ENCODE results near the gene SLC25A26.
"Not testable (repeated sequence)": the region's sequence is repeated elsewhere in the genome, so short reads cannot be mapped to it uniquely, and the experiment has no call there.

Gene SLC25A26

DNA sequence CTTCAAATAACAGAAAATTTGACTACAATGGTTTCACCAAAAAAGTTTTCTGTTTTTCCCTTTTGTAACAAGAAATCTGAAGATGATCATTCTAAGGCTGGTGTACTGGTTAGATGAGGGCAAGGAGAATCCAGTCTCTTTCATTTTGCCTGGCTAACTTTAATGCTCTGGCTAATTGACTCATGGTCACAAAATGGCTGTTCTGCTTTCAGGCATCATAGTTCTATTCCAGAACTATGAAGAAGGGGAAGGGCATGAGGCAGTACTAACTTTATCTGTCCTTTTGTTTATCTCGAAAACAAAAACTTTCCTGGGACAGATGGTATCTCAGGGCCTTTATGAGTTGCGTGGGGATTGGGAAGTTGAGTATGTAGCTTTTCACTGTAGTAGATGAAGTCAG, 50.4 kb downstream of the SLC25A26 start:
- DNase-seq: no peak

DNA sequence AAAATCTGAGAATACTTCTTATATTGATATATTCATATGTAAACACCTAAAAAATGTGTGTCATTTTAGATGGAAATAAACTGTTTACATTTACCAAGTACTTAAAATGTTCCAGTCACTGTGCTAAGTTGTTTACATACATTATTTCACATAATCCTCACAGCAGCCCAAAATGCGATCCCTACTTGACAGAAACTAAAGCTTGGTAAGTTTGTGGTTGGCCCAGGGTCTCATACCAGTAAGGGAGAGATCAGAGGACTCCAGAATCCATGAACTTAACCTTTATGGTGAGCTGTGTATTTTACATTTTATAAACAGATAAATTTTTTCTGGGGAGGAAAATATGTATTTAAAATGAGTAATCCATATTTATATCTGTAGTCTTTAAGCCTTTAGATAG, 51.2 kb downstream of the SLC25A26 start:
- no peak for DNase-seq

DNA sequence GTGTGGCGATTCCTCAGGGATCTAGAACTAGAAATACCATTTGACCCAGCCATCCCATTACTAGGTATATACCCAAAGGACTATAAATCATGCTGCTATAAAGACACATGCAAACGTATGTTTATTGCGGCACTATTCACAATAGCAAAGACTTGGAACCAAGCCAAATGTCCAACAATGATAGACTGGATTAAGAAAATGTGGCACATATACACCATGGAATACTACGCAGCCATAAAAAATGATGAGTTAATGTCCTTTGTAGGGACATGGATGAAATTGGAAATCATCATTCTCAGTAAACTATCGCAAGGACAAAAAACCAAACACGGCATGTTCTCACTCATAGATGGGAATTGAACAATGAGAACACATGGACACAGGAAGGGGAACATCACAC, 54.0 kb downstream of the SLC25A26 start:
- not testable (repeated sequence) for DNase-seq

DNA sequence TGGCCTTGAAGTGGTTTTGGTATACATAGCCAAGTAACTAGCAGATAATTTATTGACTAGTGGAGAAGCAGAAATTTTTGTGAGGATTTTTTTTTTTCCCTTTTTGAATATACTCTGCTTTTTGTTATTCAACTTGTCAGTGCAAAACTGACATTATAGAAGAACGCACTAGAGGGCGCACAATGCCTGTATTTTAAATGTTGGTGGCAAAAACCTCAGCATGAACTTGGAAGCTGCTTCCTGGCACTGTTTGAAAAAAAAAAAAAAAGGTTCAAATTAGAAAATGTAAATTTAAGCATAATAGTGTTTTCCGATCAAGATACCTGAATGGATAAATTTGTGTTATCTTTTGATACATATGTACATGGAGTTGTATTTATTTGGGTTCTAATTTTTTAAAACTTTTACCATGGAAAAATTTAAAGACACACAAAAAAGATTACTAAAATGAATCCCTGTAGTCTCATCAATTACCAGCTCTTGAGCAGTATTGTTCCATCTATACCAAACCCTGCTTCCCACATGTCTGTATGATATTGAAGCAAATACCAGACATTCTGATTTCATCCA, 56.0 kb downstream of the SLC25A26 start:
- peak; percentile 83 for DNase-seq

DNA sequence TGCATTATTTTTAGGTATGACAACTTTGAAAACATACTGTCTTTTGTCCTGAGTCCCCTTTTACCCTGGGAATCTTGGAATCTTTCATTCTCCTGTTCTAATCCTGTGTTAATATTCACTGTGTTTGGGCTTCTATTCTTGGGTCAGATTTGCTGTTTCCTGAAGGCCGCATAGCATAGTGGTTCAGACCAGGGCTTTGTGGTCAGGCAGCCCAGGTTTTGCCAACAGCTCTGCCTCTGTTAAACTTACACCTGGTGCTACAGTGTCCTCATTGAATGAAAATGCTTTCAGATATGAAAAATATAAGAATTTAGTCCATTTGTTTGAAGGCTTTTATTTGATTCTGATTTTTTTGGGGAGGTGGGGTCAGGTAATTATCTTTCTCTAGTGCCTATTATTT, 58.4 kb downstream of the SLC25A26 start:
- DNase-seq: peak; percentile 8

DNA sequence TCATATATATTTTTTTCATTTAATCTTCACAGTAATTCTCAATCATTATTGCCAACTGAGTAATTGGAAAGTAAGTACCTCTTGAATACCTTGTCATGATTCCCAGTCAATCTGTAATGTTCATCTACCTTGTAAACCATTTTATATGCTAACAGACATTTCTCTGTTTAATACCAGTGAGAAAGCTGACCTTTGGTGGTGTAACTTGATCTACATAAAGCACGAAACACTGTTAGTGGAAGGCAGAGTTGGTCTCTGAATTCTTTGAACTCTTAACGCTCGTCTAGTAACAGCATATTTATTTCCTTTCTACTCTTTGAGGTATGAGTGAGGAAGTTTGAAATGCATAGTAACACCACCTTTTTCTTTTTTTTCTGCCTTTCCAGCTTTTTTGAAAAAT, 59.5 kb downstream of the SLC25A26 start:
- DNase-seq: no peak

DNA sequence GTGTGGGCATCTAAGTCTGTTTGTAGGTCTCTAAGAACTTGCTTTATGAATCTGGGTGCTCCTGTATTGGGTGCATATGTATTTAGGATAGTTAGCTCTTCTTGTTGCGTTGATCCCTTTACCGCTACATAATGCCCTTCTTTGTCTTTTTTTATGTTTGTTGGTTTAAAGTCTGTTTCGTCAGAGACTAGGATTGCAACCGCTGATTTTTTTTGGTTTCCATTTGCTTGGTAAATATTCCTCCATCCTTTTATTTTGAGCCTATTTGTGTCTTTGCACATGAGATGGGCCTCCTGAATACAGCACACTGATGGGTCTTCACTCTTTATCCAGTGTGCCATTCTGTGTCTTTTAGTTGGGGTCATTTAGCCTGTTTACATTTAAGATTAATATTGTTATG, 71.1 kb downstream of the SLC25A26 start:
- not testable (repeated sequence) for DNase-seq

DNA sequence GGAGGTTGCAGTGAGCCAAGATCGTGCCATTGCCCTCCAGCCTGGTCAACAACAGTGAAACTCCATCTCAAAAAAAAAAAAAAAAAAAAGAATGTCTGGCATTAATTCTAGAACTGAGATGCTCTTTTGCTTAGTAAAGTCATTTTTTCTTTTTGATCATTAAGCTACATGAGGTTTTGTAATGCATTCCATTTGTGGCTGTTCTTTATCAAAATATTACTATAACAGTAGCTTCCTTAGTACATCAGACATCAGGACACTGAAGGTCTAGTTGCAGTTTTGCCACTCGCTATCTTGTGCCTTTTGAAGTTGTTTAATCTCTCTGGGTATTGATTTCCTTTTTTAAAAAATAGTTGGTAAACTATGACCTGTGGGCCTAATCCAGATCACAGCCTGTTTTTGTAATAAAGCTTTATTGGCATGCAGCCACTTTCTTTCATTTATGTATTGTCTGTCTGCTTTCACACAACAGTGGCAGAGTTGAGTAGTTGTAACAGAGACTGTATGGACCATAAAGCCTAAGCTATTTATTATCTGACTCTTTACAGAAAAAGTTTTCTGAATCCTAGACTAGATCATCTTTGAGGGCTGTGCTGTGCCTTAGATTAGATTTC, 76.6 kb downstream of the SLC25A26 start:
- peak; percentile 49 for DNase-seq

DNA sequence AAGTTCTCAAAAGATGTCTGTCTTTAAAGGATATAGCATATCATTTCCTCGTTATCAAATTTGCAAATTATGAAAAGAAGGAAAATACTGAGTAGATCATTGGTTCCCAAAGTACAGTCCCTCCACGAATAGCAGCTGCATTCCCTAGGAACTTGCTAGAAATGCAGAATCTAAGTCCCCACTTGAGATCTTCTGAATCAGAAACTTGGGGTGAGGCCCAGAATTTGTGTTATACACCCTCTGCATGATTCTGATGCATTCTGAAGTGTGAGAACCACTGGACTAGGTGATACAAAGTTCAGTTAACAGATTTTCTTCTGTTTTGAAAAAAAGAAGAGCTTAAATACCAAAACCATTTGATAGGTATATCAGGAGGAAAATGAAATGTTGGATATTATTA, 77.1 kb downstream of the SLC25A26 start:
- peak; percentile 42 for DNase-seq

DNA sequence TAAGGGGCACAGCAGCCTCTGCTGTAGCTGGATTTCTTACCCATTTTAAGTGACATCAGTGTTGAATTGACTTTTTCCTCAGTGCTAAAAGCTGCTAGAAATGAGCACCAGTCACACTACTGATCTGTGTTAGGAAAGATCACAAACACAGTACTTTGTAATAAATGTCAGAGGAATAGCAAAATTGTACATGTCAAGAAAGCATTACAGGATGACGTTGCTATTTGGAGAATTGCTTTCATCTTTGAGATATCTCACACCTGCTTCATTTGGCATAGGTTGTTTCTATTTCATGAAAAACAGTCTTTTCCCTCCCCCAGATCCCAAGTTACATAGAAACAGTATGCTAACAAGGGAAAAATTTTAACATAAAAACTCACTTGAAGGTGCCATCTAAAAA, 77.8 kb downstream of the SLC25A26 start:
- peak; percentile 45 for DNase-seq

DNA sequence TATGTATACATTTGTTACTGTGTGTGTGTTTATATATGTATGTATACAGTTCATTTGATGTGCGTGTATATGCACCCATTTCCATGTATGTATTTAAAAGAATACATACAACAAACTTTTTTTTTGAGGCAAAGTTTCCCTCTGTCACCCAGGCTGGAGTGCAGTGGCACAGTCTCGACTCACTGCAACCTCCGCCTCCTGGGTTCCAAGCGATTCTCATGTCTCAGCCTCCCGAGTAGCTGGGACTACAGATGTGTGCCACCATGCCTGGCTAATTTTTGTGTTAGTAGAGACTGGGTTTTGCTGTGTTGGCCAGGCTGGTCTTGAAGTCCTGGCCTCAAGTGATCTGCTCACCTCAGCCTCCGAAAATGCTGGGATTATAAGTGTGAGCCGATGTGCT, 78.3 kb downstream of the SLC25A26 start:
- DNase-seq: not testable (repeated sequence)

DNA sequence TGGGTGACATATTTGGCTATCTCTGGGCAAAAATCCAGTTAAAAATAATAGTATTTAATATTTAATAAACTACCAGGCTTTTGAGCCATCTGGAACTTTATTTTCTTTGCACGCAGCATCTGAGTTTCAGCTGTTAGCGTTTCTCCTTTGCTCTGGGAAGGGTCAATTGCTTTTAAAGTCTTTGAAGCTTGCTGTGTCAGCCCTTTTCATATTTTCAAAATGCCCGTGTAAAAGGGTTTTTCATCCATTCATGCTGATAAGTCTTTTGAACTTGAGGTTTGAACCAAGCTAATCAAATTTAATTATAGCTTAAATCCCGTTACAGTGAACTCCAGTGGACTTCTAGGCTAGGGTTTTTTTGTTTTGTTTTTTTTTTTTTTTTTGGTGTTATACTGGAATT, 79.1 kb downstream of the SLC25A26 start:
- no peak for DNase-seq

DNA sequence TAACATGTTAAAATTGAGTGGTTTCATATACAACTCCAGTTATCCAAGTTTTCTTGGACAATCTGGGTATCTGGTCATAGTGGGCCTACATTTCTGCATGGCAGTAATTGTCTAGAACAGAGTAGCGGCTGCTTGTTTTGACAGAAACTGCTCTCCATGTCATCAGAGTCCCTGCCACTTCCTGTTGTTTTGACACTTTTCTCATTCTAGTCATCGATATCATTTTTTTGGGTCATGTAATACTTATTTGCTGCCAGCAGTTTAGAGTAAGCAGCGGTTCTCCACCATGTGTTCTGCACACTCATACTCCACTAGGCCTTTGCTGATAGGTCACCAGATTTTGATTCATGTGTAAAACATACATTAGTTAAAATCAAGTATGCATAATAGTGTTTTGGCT, 81.5 kb downstream of the SLC25A26 start:
- peak; percentile 91 for DNase-seq

DNA sequence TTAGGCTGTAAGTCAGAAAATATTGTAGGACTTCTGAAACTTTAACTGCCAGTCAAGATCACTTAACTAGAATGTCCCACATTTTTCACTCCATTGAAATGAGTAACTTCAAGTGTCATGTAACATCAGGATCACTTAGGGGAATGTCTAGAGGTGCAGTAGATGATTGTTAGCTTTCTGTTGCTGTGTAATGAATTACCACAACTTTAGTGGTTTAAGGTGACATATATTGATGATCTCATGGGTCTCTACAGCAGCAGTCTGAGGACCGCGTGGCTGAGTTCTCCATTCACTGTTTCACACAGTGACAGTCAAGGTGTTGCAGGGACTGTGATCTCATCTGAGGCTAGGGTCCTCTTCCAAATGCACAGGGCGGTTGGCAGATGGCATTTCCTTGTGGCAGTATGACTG, 82.7 kb downstream of the SLC25A26 start:
- peak; percentile 81 for DNase-seq

DNA sequence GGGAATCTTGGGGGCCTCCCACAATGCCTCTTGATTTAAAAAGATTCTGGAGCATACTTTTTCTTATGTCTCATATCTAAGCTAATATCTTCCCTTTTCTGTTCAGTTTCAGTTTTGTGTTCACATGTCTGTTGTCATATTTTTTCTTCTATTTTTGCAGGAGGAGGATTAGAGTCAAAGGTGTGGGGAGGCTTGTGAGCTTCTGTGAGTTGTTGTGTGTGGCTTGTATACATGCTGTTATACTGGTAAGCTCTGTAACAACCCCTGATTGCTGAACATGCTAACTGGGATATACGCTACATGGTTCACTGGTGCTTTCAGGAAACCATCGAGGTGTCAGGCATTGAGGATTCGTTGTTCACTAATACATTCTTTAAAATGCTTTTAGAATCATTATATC, 83.5 kb downstream of the SLC25A26 start:
- DNase-seq: peak; percentile 43

DNA sequence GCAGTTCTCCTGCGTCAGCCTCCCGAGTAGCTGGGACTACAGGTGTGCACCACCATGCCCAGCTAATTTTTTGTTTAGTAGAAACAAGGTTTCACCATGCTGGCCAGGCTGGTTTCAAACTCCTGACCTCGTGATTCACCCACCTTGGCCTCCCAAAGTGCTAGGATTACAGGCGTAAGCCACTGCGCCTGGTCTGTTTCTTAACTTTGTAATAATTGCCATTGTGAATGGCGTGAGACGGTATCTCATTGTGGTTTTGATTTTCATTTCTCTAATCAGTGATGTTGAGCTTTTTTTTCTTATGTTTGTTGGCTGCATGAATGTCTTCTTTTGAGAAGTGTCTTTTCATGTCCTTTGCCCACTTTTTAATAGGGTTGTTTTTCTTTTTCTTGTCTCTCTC, 85.3 kb downstream of the SLC25A26 start:
- peak; percentile 37 for DNase-seq

DNA sequence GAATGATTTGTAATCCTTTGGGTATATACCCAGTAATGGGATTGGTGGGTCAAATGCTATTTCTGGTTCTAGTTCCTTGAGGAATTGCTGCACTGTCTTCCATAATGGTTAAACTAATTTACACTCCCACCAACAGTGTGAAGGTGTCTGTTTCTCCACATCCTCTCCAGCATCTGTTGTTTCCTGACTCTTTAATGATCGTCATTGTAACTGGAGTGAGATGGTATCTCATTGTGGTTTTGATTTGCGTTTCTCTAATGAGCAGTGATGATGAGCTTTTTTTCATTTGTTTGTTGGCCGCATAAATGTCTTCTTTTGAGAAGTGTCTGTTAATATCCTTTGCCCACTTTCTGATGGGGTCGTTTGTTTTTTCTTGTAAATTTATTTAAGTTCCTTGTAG, 86.2 kb downstream of the SLC25A26 start:
- DNase-seq: peak; percentile 70

DNA sequence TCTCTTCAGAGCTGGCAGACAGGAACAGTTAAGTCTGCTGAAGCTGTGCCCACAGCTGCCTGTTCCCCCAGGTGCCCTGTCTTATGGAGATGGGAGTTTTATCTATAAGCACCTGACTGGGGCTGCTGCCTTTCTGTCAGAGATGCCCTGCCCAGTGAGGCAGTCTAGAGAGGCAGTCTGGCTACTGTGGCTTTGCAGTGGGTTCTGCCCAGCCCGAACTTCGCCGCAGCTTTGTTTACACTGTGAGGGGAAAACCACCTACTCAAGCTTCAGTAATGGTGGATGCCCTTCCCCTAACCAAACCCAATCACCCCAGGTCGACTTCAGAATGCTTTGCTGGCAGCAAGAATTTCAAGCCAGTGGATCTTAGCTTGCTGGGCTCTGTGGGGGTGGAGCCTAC, 91.2 kb downstream of the SLC25A26 start:
- DNase-seq: peak; percentile 66

DNA sequence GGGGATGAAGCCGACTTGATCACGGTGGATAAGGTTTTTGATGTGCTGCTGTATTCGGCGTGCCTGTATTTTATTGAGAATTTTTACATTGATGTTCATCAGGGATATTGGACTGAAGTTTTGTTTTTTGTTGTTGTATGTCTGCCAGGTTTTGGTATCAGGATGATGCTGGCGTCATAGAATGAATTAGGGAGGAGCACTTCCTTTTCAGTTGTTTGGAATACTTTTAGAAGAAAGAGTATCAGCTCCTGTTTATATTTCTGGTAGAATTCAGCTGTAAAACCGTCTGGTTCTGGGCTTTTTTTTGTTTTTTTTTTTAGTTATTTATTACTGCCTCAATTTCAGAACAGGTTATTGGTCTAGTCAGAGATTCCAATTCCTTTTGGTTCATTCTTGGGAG, 93.7 kb downstream of the SLC25A26 start:
- DNase-seq: no peak

DNA sequence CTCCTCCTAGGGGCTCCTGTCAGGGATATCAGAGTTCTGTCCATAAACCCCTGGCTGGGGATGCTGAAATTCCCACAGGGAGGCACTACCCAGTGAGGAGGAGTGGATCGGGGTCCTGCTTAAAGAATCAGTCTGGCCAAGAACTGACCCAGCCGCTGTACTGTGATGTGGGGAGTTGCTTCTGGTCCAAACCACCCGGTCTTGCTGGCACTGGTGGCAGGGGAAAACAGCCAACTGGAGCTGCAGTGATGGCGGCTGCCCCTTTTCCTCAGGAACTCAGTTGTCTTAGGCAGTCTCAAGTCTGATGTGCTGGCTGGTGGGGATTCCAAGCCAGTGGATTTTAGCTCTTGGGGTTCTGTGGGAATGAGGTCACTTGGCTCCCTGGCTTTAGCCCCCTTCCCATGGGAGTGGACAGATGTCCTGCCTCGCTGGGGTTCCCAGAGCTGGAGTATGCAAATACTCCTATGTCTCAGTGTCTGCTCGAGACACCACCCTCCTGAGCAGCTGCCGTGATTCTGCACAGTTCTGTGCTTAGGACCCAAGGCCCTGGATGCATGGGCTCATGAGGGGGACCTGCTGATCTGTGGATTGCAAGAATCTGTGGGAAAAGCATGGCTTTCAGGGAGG, 97.1 kb downstream of the SLC25A26 start:
- DNase-seq: no peak

DNA sequence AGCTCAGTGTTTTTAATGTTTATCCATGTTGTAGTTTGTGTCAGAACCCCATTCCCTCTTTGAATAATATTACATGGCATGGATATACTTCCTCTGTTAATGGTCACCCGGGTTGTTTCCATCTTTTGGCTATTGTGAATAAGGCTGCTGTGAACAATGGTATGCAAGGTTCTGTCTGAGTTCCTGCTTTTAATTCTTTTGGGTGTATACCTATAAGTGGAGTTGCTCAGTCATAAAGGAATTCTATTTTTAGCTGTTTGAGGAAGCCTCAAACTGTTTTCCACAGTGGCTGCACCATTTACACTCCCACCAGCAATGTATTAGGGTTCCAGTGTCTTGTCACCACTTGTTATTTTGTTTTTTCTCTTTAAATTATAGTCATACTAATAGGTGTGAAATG, 99.6 kb downstream of the SLC25A26 start:
- DNase-seq: no peak

DNA sequence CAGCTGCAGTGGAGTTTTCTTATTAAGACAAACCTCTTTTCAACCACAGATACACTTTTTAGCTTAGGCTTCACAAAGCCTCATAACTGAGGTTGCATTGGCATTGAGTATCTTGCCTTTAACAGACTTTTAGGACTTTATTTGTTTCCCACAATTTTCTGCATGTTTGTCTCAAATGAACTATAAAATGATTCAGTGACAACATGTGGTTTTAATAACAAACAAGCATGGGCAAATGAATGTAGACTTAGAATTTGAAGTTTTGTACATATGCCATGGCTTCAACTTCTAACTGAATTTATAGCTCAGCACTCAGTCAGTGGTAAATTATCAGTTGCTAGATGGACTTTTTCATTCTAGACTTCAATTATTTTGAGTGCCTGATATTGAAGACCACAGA, 101.6 kb downstream of the SLC25A26 start:
- no peak for DNase-seq

DNA sequence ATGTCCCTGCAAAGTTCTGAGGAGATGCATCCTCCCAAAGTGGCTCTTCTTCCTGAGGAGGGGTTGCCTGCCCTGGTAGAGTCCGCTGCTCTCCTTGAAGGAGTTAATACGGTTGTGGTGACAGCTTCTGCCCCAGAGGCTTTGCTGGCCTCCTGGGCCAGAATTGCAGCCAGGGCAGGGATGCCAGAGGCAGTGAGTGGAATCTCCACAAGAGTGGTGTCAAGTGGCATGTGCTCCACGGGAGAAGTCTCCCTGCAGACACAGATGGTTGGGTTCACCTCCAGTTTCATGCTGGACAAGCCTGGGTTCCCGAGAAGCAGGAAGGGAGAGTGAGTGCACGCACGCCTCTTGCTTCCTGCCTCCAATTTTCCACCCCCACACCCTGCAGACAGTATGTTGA, 105.5 kb downstream of the SLC25A26 start:
- DNase-seq: no peak

DNA sequence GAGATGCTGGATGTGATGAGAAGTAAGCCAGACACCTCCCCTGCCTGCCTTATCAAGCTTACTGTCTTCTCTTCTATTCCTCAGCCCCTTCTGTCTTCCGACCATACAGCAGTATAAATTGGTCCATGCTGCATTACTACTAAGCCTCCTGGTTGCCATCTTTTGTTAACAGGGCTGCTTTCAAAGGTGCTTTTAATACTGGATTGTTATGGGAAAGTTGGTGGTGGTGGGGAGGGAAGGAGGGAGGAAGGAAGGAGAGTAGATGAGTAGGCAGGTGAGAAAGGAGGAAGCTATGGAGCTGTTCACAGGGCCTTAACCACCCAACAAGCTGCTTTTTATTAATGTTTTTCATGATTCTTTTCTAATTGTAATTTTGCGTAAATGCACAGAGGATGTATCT, 114.9 kb downstream of the SLC25A26 start:
- no peak for DNase-seq

DNA sequence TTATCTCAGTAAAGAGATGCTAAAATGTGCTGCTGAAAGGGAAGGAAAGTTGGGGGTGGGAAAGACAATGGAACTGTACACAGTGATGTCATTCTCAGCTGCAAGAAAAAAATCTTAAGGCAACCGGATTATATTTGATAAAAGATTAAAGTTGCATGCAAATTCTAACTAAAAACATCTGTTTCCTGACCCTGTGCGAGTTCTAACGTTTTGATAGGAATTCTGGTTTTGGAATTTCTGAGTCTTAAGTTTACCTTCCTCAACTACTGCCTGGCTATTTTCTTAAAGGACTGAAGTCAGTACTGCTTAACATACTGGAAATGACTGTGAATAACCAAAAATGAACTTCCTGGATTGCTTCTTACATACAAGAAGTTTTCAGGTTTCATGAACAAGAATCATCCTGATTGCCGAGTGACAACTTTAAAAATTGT, 115.5 kb downstream of the SLC25A26 start:
- DNase-seq: no peak
